ENCODE results near the gene AP3B2. TPM values are rescaled to one million over a fixed set of nuclear protein-coding genes. Genes with fewer than 3 reads are reported as not detected.

AP3B2 gene
- total RNA-seq (1 to 10 TPM in 1 of 4 donors, under 1 TPM in 3; 0.13 to 2.0 (median 0.36) TPM), polyA plus RNA-seq (under 1 TPM in 2 of 3 donors, not detected in 1; 0.16 to 0.27 TPM)
- long read RNA-seq, donor 1, result 0 reads
- long read RNA-seq, donor 2, result 0 reads

GRCh38 chr15:82709421-82710207, at the start of gene AP3B2:
Gene AP3B2, minus strand, starts transcription at chr15:82709875. Its CDS starts 169 bp downstream, at chr15:82709706.
- DNase-seq (peak; percentile 63 to 80), ATAC-seq (peak; percentile 94 to 97 (median 96))
- H3K36me3 ChIP-seq (ENCODE audit: insufficient read depth in 1 of 2, low read depth in 1 of 2), result no peaks in the 10 kb centered on the region
- intact Hi-C loops (cut with DNase I), result no loop called here
- WGBS, 3 donors, result 0 to 1% (median 1%) methylated on average over 48 to 95 of the region's 95 CpGs
- no peaks in the 10 kb centered on the region for H3K9me3 ChIP-seq
- peaks cover 7% of the 10 kb centered on the region for H3K4me1 ChIP-seq
- TF ChIP-seq CTCF (IDR thresholded peaks at IDR 0.05), result no peak
- peaks cover 0 to 21% (median 5%) of the 10 kb centered on the region in 3 donors for H3K27me3 ChIP-seq (ENCODE audit: insufficient read depth in 3 of 3, low read length in 2 of 3)
- peak within 1 kb of the TSS; percentile 77 for H3K4me3 ChIP-seq
- no peak within 1 kb of the TSS for H3K27ac ChIP-seq

- peak overlapping the region; percentile 98 for H3K27ac ChIP-seq
- WGBS, 3 donors, result 32 to 39% (median 33%) methylated on average over 4 of the region's 4 CpGs
- DNase-seq (no peak), ATAC-seq (peak in 1 of 4 donors; percentile 11)
- H3K36me3 ChIP-seq (ENCODE audit: insufficient read depth in 1 of 2, low read depth in 1 of 2), result peaks cover 8 to 45% of the 10 kb centered on the region in 2 donors
- H3K4me3 ChIP-seq, result peak overlapping the region; percentile 88
- H3K27me3 ChIP-seq (ENCODE audit: insufficient read depth in 3 of 3, low read length in 2 of 3), result no peaks in the 10 kb centered on the region
- peaks cover 51% of the 10 kb centered on the region for H3K4me1 ChIP-seq
- intact Hi-C loops (cut with DNase I), result no loop called here
- TF ChIP-seq CTCF (IDR thresholded peaks at IDR 0.05), result no peak
- no peaks in the 10 kb centered on the region for H3K9me3 ChIP-seq
These were observed 41.6 kb upstream of the AP3B2 start for GRCh38 chr15:82751308-82751707.

- H3K4me1 ChIP-seq, result peaks cover 49% of the 10 kb centered on the region
- no peaks in the 10 kb centered on the region for H3K27me3 ChIP-seq (ENCODE audit: insufficient read depth in 3 of 3, low read length in 2 of 3)
- peak; percentile 22 to 63 for DNase-seq
- H3K27ac ChIP-seq, result peak overlapping the region; percentile 98
- no peak for TF ChIP-seq CTCF (IDR thresholded peaks at IDR 0.05)
- 0 to 1% (median 0%) methylated on average over 8 of the region's 8 CpGs for WGBS, 3 donors
- peak; percentile 67 to 79 (median 78) for ATAC-seq
- H3K4me3 ChIP-seq, result peak overlapping the region; percentile 88
- peaks cover 4 to 40% of the 10 kb centered on the region in 2 donors for H3K36me3 ChIP-seq (ENCODE audit: insufficient read depth in 1 of 2, low read depth in 1 of 2)
- intact Hi-C loops (cut with DNase I), result loop anchor here in 1 of 2 donors (1.0 kb wide), 2 partner anchors 59 to 211 kb away; partner anchors contain the start of gene RPS17
- no peaks in the 10 kb centered on the region for H3K9me3 ChIP-seq
These were observed 41.1 kb upstream of the AP3B2 start for GRCh38 chr15:82750831-82751180.

GRCh38 chr15:82749951-82750830, 40.5 kb upstream of the AP3B2 start:
- H3K4me3 ChIP-seq, result peak overlapping the region; percentile 88
- DNase-seq (peak; percentile 92 to 97), ATAC-seq (peak; percentile 92 to 95 (median 94))
- peaks cover 42% of the 10 kb centered on the region for H3K4me1 ChIP-seq
- TF ChIP-seq CTCF (IDR thresholded peaks at IDR 0.05), result no peak
- no peaks in the 10 kb centered on the region for H3K27me3 ChIP-seq (ENCODE audit: insufficient read depth in 3 of 3, low read length in 2 of 3)
- intact Hi-C loops (cut with DNase I), result loop anchor here in 1 of 2 donors (1.0 kb wide), 2 partner anchors 60 to 210 kb away; partner anchors contain the start of gene RPS17
- peak overlapping the region; percentile 98 for H3K27ac ChIP-seq
- H3K9me3 ChIP-seq, result no peaks in the 10 kb centered on the region
- WGBS, 3 donors, result 0 to 1% (median 0%) methylated on average over 47 of the region's 47 CpGs
- peaks cover 3 to 34% of the 10 kb centered on the region in 2 donors for H3K36me3 ChIP-seq (ENCODE audit: insufficient read depth in 1 of 2, low read depth in 1 of 2)

All from psoas muscle (tissue), 8 donors.